Measurements from ENCODE around the gene CADM1. TPM values are rescaled to one million over a fixed set of nuclear protein-coding genes. Genes with fewer than 3 reads are reported as not detected.

CADM1 gene
- total RNA-seq, 2 donors from 2014 or later: 0.81 to 2.2 TPM

DNA sequence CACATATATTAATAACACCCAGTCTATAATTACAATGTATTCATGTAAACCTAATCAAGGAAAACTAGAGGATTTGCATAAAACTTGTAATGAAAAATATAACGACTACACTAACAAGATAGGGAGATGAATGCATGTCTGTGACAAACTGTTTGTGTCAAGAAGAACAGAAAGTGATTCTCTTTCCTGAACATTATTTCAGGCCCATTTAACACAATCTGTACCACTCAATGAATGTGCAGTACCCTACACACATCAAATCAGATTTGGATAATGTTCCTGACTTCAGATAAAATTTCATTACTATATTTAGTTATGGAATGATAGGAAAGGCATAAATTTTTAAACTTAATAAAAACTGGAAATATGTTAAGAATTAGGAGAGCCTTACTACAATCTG lies 93.1 kb downstream of the CADM1 start:
- H3K27ac Mint-ChIP-seq: no peak overlapping the region
- no peaks in the 10 kb centered on the region for H3K4me1 Mint-ChIP-seq
- no peaks in the 10 kb centered on the region for H3K9me3 ChIP-seq (ENCODE audit: control insufficient read depth, low read length, poor library complexity, severe bottlenecking)
- H3K27me3 Mint-ChIP-seq: no peaks in the 10 kb centered on the region
- no peak overlapping the region for H3K4me3 Mint-ChIP-seq
- H3K36me3 Mint-ChIP-seq (ENCODE audit: low read depth): no peaks in the 10 kb centered on the region
- DNase-seq: no peak
- no peak for ATAC-seq

GRCh38 chr11:115409691-115410220 lies 94.5 kb downstream of the CADM1 start:
- no peaks in the 10 kb centered on the region for H3K4me1 Mint-ChIP-seq
- H3K4me3 Mint-ChIP-seq: no peak overlapping the region
- no peaks in the 10 kb centered on the region for H3K9me3 ChIP-seq (ENCODE audit: control insufficient read depth, low read length, poor library complexity, severe bottlenecking)
- ATAC-seq: no peak
- H3K27ac Mint-ChIP-seq: no peak overlapping the region
- H3K36me3 Mint-ChIP-seq (ENCODE audit: low read depth): no peaks in the 10 kb centered on the region
- DNase-seq: no peak
- H3K27me3 Mint-ChIP-seq: no peaks in the 10 kb centered on the region

- no peaks in the 10 kb centered on the region for H3K9me3 ChIP-seq (ENCODE audit: control insufficient read depth, low read length, poor library complexity, severe bottlenecking)
- Mint-ChIP-seq H3K36me3 (ENCODE audit: low read depth) (no peaks in the 10 kb centered on the region), H3K4me3 (no peak overlapping the region), H3K4me1 (no peaks in the 10 kb centered on the region), H3K27me3 (no peaks in the 10 kb centered on the region), H3K27ac (no peak overlapping the region)
- DNase-seq (no peak), ATAC-seq (no peak)
Observed at GRCh38 chr11:115409116-115409670, 95.0 kb downstream of the CADM1 start.

DNA sequence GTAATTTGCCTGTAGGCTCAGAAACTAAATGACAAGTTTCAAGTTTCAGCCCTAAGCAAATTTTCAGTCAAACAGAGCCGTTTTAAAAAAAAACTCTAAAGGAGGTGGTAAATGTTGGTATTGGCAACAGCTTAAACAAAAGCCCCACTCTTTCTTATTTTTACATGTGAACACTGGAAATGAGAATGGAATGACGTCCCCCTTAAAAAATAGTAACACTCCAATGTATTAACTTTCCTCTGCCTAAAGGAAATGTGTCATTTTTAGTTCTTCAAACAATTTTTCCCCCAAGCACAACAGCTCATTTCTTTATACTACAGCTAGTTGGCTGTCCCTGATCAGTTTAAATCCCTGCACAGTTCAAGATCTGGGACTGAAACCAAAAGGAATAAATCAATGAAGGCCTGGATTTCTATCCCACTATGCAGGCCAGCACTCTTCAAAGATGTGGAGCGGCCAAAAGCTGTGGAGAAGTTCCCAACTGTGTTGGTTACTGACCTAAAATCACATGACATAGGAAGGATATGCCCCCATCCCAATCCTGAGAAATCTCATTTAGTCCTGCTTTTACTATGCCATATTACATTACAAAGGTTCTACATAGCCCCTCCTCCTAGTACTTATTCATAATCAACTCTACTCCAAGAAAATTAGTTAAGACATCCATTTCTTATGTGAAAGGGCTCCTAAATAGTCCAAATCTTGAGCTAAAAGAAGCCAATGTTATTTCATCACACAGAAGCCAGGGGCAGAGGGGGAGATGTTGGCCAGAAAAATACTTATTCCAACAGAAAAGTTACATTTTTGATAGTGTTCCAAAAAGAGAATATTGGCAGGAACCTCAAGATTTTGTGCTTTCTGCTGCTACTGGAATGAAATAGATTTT lies 95.9 kb downstream of the CADM1 start:
- Mint-ChIP-seq H3K4me3 (no peak overlapping the region), H3K4me1 (no peaks in the 10 kb centered on the region), H3K27me3 (no peaks in the 10 kb centered on the region), H3K27ac (no peak overlapping the region), H3K36me3 (ENCODE audit: low read depth) (no peaks in the 10 kb centered on the region)
- no peaks in the 10 kb centered on the region for H3K9me3 ChIP-seq (ENCODE audit: control insufficient read depth, low read length, poor library complexity, severe bottlenecking)
- ATAC-seq (no peak), DNase-seq (no peak)

DNA sequence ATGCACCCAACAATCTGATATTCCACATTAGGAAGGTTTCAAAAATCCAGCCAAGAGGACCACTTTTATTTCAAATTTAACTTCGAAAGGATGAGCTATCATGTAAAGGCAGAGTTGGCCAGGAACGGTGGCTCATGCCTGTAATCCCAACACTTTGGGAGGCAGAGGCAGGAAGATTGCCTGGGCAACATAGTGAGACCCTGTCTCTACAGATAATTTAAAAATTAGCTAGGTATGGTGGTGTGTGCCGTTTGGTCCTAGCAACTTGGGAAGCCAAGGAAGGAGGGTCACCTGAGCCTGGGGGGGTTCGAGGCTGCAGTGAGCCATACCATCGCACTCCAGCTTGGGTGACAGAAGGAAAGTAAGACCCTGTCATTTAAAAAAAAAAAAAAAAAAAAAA lies 96.7 kb downstream of the CADM1 start:
- DNase-seq (no peak), ATAC-seq (no peak)
- Mint-ChIP-seq H3K4me3 (no peak overlapping the region), H3K36me3 (ENCODE audit: low read depth) (no peaks in the 10 kb centered on the region), H3K27me3 (no peaks in the 10 kb centered on the region), H3K4me1 (no peaks in the 10 kb centered on the region), H3K27ac (no peak overlapping the region)
- no peaks in the 10 kb centered on the region for H3K9me3 ChIP-seq (ENCODE audit: control insufficient read depth, low read length, poor library complexity, severe bottlenecking)

- ATAC-seq (no peak), DNase-seq (no peak)
- Mint-ChIP-seq H3K36me3 (ENCODE audit: low read depth) (no peaks in the 10 kb centered on the region), H3K4me3 (no peak overlapping the region), H3K4me1 (peaks cover 2% of the 10 kb centered on the region), H3K27me3 (no peaks in the 10 kb centered on the region), H3K27ac (no peak overlapping the region)
- no peaks in the 10 kb centered on the region for H3K9me3 ChIP-seq (ENCODE audit: control insufficient read depth, low read length, poor library complexity, severe bottlenecking)
Observed at GRCh38 chr11:115406404-115406803, 97.8 kb downstream of the CADM1 start.

GRCh38 chr11:115398333-115399080 lies 105.7 kb downstream of the CADM1 start:
- H3K27me3 Mint-ChIP-seq: no peaks in the 10 kb centered on the region
- DNase-seq (no peak), ATAC-seq (no peak)
- H3K9me3 ChIP-seq (ENCODE audit: control insufficient read depth, low read length, poor library complexity, severe bottlenecking): no peaks in the 10 kb centered on the region
- no peak overlapping the region for H3K27ac Mint-ChIP-seq
- H3K4me3 Mint-ChIP-seq: no peak overlapping the region
- peaks cover 2% of the 10 kb centered on the region for H3K4me1 Mint-ChIP-seq
- no peaks in the 10 kb centered on the region for H3K36me3 Mint-ChIP-seq (ENCODE audit: low read depth)

- H3K9me3 ChIP-seq (ENCODE audit: control insufficient read depth, low read length, poor library complexity, severe bottlenecking): no peaks in the 10 kb centered on the region
- no peak for DNase-seq
- no peak overlapping the region for H3K27ac Mint-ChIP-seq
- H3K4me3 Mint-ChIP-seq: no peak overlapping the region
- no peak for ATAC-seq
- H3K4me1 Mint-ChIP-seq: peaks cover 2% of the 10 kb centered on the region
- H3K36me3 Mint-ChIP-seq (ENCODE audit: low read depth): no peaks in the 10 kb centered on the region
- no peaks in the 10 kb centered on the region for H3K27me3 Mint-ChIP-seq
Observed at GRCh38 chr11:115396533-115396932, 107.7 kb downstream of the CADM1 start.

DNA sequence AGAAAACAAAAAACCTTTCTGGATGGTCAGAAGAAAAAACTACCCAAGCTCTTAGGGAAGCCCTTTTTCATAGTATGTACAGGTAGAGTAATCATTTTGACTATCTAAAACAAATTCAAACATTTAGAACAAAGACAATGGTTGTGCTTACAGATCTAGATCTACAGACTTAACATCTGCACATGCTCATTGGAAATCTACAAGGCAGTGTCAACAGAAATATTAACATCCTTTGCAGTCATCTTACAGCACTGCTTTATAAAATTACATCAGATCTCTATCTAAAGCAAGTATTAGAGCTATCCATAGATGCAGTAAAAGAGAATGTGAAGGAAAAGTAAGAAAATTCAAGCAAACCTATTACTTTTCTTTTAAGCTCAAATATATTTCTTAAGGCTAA lies 110.3 kb downstream of the CADM1 start:
- no peak overlapping the region for H3K27ac Mint-ChIP-seq
- H3K4me3 Mint-ChIP-seq: no peak overlapping the region
- no peak for ATAC-seq
- no peaks in the 10 kb centered on the region for H3K36me3 Mint-ChIP-seq (ENCODE audit: low read depth)
- no peak for DNase-seq
- H3K4me1 Mint-ChIP-seq: no peaks in the 10 kb centered on the region
- H3K27me3 Mint-ChIP-seq: peaks cover 5% of the 10 kb centered on the region
- H3K9me3 ChIP-seq (ENCODE audit: control insufficient read depth, low read length, poor library complexity, severe bottlenecking): no peaks in the 10 kb centered on the region

DNA sequence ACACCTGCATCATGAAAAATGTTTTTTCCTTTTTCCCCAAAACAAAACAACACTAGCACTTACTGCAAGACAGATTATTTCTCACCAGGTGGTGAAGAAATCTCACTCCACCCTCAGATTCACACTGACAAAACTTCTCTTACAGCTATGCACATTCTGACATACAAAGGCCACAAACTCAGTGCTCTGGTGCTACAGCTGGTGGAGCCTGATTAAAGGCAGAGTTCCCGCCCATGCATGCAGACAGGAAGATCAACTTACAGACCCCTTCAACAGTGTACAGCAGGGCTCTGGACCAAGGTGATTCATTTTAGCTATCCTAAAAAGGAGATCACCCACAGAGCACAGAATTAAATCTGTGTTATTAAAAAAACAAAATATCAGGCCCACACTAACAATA lies 112.6 kb downstream of the CADM1 start:
- no peak overlapping the region for H3K4me3 Mint-ChIP-seq
- no peaks in the 10 kb centered on the region for H3K9me3 ChIP-seq (ENCODE audit: control insufficient read depth, low read length, poor library complexity, severe bottlenecking)
- no peaks in the 10 kb centered on the region for H3K4me1 Mint-ChIP-seq
- peaks cover 14% of the 10 kb centered on the region for H3K27me3 Mint-ChIP-seq
- no peaks in the 10 kb centered on the region for H3K36me3 Mint-ChIP-seq (ENCODE audit: low read depth)
- DNase-seq: no peak
- no peak overlapping the region for H3K27ac Mint-ChIP-seq
- no peak for ATAC-seq

- no peak overlapping the region for H3K4me3 Mint-ChIP-seq
- no peaks in the 10 kb centered on the region for H3K4me1 Mint-ChIP-seq
- H3K27me3 Mint-ChIP-seq: peaks cover 16% of the 10 kb centered on the region
- no peak for DNase-seq
- no peak for ATAC-seq
- no peaks in the 10 kb centered on the region for H3K9me3 ChIP-seq (ENCODE audit: control insufficient read depth, low read length, poor library complexity, severe bottlenecking)
- no peaks in the 10 kb centered on the region for H3K36me3 Mint-ChIP-seq (ENCODE audit: low read depth)
- H3K27ac Mint-ChIP-seq: no peak overlapping the region
Observed at GRCh38 chr11:115391160-115391559, 113.1 kb downstream of the CADM1 start.

GRCh38 chr11:115390441-115390840 lies 113.8 kb downstream of the CADM1 start:
- no peak overlapping the region for H3K27ac Mint-ChIP-seq
- no peak overlapping the region for H3K4me3 Mint-ChIP-seq
- DNase-seq (no peak), ATAC-seq (no peak)
- no peaks in the 10 kb centered on the region for H3K9me3 ChIP-seq (ENCODE audit: control insufficient read depth, low read length, poor library complexity, severe bottlenecking)
- H3K4me1 Mint-ChIP-seq: no peaks in the 10 kb centered on the region
- peaks cover 16% of the 10 kb centered on the region for H3K27me3 Mint-ChIP-seq
- no peaks in the 10 kb centered on the region for H3K36me3 Mint-ChIP-seq (ENCODE audit: low read depth)

DNA sequence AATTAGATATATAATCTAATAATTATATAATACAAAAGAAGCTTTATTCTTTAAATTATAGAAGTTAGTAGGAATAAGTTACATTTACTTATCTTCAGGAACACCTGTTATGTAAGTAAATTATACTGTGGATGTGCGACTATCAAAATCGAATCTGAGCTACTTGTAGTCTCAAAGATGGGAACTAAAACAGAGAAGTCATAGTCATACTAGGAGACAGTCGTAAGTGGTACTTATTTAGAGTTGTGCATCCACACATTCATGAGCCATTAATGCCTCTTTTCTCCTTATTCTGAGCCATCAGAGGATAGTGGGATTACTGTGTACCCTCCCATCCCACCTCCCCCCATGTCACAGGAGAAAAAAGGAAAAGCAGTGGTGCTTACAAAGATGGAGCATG lies 114.4 kb downstream of the CADM1 start:
- ATAC-seq: no peak
- Mint-ChIP-seq H3K27ac (no peak overlapping the region), H3K4me1 (no peaks in the 10 kb centered on the region), H3K27me3 (peaks cover 16% of the 10 kb centered on the region), H3K36me3 (ENCODE audit: low read depth) (no peaks in the 10 kb centered on the region), H3K4me3 (no peak overlapping the region)
- no peaks in the 10 kb centered on the region for H3K9me3 ChIP-seq (ENCODE audit: control insufficient read depth, low read length, poor library complexity, severe bottlenecking)
- no peak for DNase-seq
